Suprapubic skin (tissue), 4 donors: ENCODE data around the gene AAGAB. TPM values are rescaled to one million over a fixed set of nuclear protein-coding genes. Genes with fewer than 3 reads are reported as not detected.
"Not testable (repeated sequence)": the region's sequence is repeated elsewhere in the genome, so short reads cannot be mapped to it uniquely, and the experiment has no call there.

ENCODE experiments used
- DNase-seq, 2 donors: peaks; one replicate each; pipeline ENCODE4 v3.0.0-alpha.2; 2019; ENCODE audit warnings: low spot score in 2 of 2
- H3K27ac ChIP-seq: fragments of 200-600 bp; sonication (generic); one replicate; pipeline ENCODE4 v1.5.1; 2019
- H3K27me3 ChIP-seq: fragments of 200-600 bp; sonication (generic); one replicate; pipeline ENCODE4 v1.5.1; 2019
- H3K36me3 ChIP-seq: fragments of 200-600 bp; sonication (generic); one replicate; pipeline ENCODE4 v1.5.1; 2019
- H3K4me1 ChIP-seq: fragments of 200-600 bp; sonication (generic); one replicate; pipeline ENCODE4 v1.5.1; 2019
- H3K4me3 ChIP-seq: fragments of 200-600 bp; sonication (generic); one replicate; pipeline ENCODE4 v1.5.1; 2019; ENCODE audit warnings: mild to moderate bottlenecking
- H3K9me3 ChIP-seq: fragments of 200-600 bp; sonication (generic); one replicate; pipeline ENCODE4 v1.5.1; 2019
- EP300 ChIP-seq: sonication (generic); formaldehyde crosslinking; IDR thresholded peaks from one replicate; pipeline ENCODE4 v1.6.1; 2017; ENCODE audit warnings: antibody characterized with exemption
- POLR2A ChIP-seq, 2 donors: fragments of 450-650 bp; IDR thresholded peaks; one replicate each; pipeline ENCODE4 v1.6.1; 2017; ENCODE audit warnings: antibody characterized with exemption in 2 of 2, mild to moderate bottlenecking in 2 of 2, moderate library complexity in 2 of 2
- POLR2AphosphoS5 ChIP-seq, 3 donors: sonication (generic); formaldehyde crosslinking; IDR thresholded peaks; one replicate each; pipeline ENCODE4 v1.6.1; 2017; ENCODE audit warnings: antibody characterized with exemption in 3 of 3
- WGBS: methylation state at CpG from one replicate; pipeline ENCODE4 v1.1.5; 2018; 5-methylcytosine and 5-hydroxymethylcytosine counted together
- total RNA-seq, 4 donors: library from RNA; depleted of rRNA; stranded (reverse); fragments of >200 nt; gene quantifications; one replicate each; pipeline ENCODE4 v1.1.0, GENCODE V29; 2016
- TF ChIP-seq, protein P1 (sequence below), 2 donors: fragments of 200-600 bp in 1 of 2; fragments of 450-650 bp in 1 of 2; sonication (generic) in 1 of 2; IDR thresholded peaks; one replicate each; pipeline ENCODE4 v1.5.1; 2016 to 2019; ENCODE audit warnings: antibody characterized with exemption in 2 of 2, mild to moderate bottlenecking in 1 of 2, moderate library complexity in 1 of 2

AAGAB gene
- total RNA-seq, 4 donors from 2014 or later, result 18.6 to 28.0 (median 26.0) TPM

DNA sequence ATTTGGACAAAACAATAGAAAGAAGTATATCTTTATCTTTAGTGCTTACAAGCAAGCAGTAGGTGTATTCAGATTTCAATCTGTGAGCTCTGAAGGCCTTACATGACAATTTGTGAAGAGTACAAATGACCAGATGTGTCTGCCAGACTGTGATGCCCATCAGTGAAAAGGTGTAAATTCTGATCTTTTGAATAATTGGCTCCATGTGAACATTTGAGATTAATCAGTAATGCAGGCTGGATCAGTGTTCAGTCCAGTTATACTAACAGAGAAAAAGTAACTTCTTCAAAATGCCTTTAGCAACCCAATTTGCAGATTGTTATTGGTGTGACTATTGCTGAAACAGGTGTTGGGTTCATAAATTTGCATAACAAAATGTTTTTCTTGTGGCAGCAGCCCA lies 5.3 kb upstream of the AAGAB start:
- TF ChIP-seq POLR2AphosphoS5 (IDR thresholded peaks at IDR 0.05) (no peak), EP300 (no peak), POLR2A (IDR thresholded peaks at IDR 0.05) (no peak)
- TF ChIP-seq, protein P1, sequence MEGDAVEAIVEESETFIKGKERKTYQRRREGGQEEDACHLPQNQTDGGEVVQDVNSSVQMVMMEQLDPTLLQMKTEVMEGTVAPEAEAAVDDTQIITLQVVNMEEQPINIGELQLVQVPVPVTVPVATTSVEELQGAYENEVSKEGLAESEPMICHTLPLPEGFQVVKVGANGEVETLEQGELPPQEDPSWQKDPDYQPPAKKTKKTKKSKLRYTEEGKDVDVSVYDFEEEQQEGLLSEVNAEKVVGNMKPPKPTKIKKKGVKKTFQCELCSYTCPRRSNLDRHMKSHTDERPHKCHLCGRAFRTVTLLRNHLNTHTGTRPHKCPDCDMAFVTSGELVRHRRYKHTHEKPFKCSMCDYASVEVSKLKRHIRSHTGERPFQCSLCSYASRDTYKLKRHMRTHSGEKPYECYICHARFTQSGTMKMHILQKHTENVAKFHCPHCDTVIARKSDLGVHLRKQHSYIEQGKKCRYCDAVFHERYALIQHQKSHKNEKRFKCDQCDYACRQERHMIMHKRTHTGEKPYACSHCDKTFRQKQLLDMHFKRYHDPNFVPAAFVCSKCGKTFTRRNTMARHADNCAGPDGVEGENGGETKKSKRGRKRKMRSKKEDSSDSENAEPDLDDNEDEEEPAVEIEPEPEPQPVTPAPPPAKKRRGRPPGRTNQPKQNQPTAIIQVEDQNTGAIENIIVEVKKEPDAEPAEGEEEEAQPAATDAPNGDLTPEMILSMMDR (IDR thresholded peaks at IDR 0.05), result no peak
- H3K27me3 ChIP-seq, result no peaks in the 10 kb centered on the region
- no peaks in the 10 kb centered on the region for H3K9me3 ChIP-seq
- H3K4me1 ChIP-seq, result peaks cover 7% of the 10 kb centered on the region
- no peaks in the 10 kb centered on the region for H3K36me3 ChIP-seq
- no peak for DNase-seq
- H3K27ac ChIP-seq, result no peak overlapping the region
- H3K4me3 ChIP-seq, result no peak overlapping the region

DNA sequence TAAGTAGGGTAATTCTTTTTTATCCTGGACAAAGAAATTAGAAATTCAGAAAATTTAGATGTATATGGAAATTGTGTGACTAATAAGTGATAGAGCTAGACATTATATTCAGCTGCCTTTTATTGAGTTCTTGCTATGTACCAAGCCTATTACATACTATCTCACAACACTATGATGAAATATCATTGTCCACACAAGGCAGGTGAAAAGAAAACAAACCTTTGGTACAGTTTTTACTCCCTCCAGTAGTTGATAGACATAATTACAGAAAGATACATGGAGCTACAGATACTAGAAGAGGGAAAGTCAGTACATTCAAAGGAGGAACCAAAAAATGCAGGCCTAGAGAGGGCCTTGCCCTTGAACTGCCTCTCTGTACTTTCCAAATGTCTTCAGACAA lies 4.9 kb upstream of the AAGAB start:
- TF ChIP-seq POLR2AphosphoS5 (IDR thresholded peaks at IDR 0.05) (no peak), EP300 (no peak), POLR2A (IDR thresholded peaks at IDR 0.05) (no peak)
- TF ChIP-seq, protein P1 (IDR thresholded peaks at IDR 0.05), result no peak
- no peaks in the 10 kb centered on the region for H3K9me3 ChIP-seq
- no peak for DNase-seq
- H3K4me1 ChIP-seq, result peaks cover 7% of the 10 kb centered on the region
- no peak overlapping the region for H3K4me3 ChIP-seq
- no peaks in the 10 kb centered on the region for H3K27me3 ChIP-seq
- H3K27ac ChIP-seq, result no peak overlapping the region
- no peaks in the 10 kb centered on the region for H3K36me3 ChIP-seq

DNA sequence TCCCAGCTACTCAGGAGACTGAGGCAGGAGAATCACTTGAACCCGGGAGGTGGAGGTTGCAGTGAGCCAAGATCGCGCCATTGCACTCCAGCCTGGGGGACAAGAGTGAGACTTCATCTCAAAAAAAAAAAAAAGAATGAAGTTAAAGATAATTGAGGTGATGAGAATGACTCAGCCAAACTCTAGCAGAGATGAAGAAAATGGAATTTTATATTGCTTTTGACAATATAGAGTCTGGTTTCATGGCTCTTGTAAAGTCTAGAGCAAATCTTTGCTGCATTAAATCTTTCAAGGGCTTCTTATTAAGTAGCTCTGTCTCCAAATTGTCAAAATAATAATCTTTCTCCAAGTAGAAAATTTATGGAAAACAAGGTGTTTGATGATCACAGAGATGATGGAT lies 4.0 kb upstream of the AAGAB start:
- not testable (repeated sequence) for H3K27ac ChIP-seq, H3K36me3 ChIP-seq, DNase-seq, H3K9me3 ChIP-seq, H3K27me3 ChIP-seq, H3K4me3 ChIP-seq
- peaks cover 12% of the 10 kb centered on the region for H3K4me1 ChIP-seq
- 89% methylated on average over 3 of the region's 3 CpGs for WGBS

DNA sequence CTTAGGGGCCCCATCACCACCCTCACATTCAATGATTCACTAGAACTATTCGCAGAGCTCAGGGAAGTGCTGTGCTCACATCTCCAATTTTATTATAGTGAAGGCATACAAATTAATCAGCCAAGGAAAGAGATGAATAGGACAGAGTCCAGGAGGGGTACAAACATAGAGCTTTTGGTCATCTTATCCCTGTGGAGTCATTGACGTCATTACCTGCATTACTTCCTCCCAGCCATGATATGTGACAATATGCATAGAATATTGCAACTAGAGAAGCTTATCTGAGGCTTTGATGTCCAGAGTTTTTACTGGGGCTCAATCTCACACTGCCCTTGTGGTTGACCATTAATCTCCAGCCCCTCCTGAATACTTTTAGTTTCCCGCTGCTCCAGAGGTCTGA lies 1.6 kb upstream of the AAGAB start:
- H3K27me3 ChIP-seq, result no peaks in the 10 kb centered on the region
- H3K27ac ChIP-seq, result no peak overlapping the region
- H3K4me3 ChIP-seq, result no peak overlapping the region
- TF ChIP-seq POLR2A (IDR thresholded peaks at IDR 0.05), result no peak
- no peak for TF ChIP-seq POLR2AphosphoS5 (IDR thresholded peaks at IDR 0.05)
- no peak for TF ChIP-seq EP300
- TF ChIP-seq, protein P1 (IDR thresholded peaks at IDR 0.05), result no peak
- 84% methylated on average over 3 of the region's 3 CpGs for WGBS
- no peaks in the 10 kb centered on the region for H3K36me3 ChIP-seq
- peaks cover 23% of the 10 kb centered on the region for H3K4me1 ChIP-seq
- no peak for DNase-seq
- no peaks in the 10 kb centered on the region for H3K9me3 ChIP-seq

DNA sequence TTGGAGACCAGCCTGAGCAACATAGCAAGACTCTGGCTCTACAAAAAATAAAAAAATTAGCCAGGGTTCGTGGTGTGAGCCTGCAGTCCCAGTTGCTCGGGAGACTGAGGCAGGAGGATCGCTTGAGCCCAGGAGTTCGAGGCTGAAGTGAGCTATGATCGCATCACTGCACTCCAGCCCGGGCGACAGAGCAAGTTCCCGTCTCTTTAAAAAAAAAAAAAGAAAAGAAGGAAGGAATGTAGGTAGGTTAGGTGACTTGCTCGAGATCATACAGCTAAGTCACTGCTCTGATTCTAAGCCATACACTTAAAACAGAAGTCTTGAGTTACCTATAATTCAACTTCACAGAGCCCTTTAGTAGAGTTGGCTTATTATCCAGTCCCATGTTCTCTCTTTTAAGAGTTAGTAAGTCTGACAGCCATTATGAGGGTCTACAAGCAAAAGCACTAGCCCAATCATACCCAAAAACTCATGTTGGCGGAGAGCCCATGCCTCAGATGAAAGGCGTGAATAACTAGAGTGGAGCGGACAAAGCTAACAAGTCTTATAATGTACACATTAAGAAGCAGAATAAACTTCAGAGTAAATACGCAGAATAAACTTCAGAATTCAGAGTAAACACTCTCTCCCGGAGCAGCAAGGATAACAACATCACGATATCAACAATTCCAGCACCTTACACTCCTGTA lies 768 bp downstream of the AAGAB start:
- Histone ChIP-seq H3K9me3 (no peaks in the 10 kb centered on the region), H3K4me3 (peak overlapping the region; percentile 73), H3K27me3 (no peaks in the 10 kb centered on the region), H3K27ac (peak overlapping the region; percentile 90), H3K36me3 (no peaks in the 10 kb centered on the region), H3K4me1 (peaks cover 23% of the 10 kb centered on the region)
- no peak for DNase-seq
- WGBS, result 31% methylated on average over 15 of the region's 15 CpGs
- TF ChIP-seq EP300 (no peak), POLR2A (IDR thresholded peaks at IDR 0.05) (no peak), POLR2AphosphoS5 (IDR thresholded peaks at IDR 0.05) (no peak)
- TF ChIP-seq, protein P1 (IDR thresholded peaks at IDR 0.05), result no peak

DNA sequence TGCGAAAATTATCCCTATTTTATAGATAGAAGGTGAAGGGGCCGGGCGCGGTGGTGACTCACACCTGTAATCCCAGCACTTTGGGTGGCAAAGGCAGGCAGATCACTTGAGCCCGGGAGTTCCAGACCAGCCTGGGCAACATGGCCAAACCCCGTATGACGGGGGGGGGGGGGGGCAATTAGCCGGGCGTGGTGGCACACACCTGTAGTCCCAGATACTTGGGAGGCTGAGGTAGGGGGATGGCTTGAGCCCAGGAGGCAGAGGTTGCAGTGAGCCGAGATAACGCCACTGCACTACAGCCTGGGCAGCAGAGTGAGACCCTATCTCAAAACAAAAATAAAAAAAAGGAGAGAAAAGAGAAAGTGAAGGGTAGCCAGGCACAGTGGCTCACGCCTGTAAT lies 1.4 kb downstream of the AAGAB start:
- no peak for DNase-seq
- Histone ChIP-seq H3K4me3 (peak overlapping the region; percentile 73), H3K4me1 (peaks cover 23% of the 10 kb centered on the region), H3K27me3 (no peaks in the 10 kb centered on the region), H3K27ac (no peak overlapping the region), H3K36me3 (no peaks in the 10 kb centered on the region), H3K9me3 (no peaks in the 10 kb centered on the region)
- no peak for TF ChIP-seq POLR2AphosphoS5 (IDR thresholded peaks at IDR 0.05)
- no peak for TF ChIP-seq EP300
- TF ChIP-seq POLR2A (IDR thresholded peaks at IDR 0.05), result no peak
- TF ChIP-seq, protein P1 (IDR thresholded peaks at IDR 0.05), result no peak
- WGBS, result 83% methylated on average over 12 of the region's 12 CpGs
